Hepatocyte (in vitro differentiated cells): ENCODE results near the gene CHFR. TPM values are rescaled to one million over a fixed set of nuclear protein-coding genes. Genes with fewer than 3 reads are reported as not detected.

ENCODE experiments used
- DNase-seq: peaks from one replicate; pipeline ENCODE4 v3.0.0-alpha.2; 2016; ENCODE audit warnings: low spot score
- H2AFZ ChIP-seq: fragments of 200-600 bp; sonication (generic); 2 replicates; pipeline ENCODE4 v1.6.0; 2016; ENCODE audit warnings: antibody characterized with exemption, mild to moderate bottlenecking
- H3K27ac ChIP-seq: fragments of 200-600 bp; sonication (generic); 2 replicates; pipeline ENCODE4 v1.5.1; 2016; ENCODE audit warnings: mild to moderate bottlenecking
- H3K27me3 ChIP-seq: fragments of 200-600 bp; sonication (generic); 2 replicates; pipeline ENCODE4 v1.6.1; 2016
- H3K36me3 ChIP-seq: fragments of 200-600 bp; sonication (generic); replicated peaks from 2 replicates; pipeline ENCODE4 v1.5.1; 2016; ENCODE audit warnings: low read depth; ENCODE audit not compliant: insufficient read depth
- H3K4me1 ChIP-seq: fragments of 200-600 bp; sonication (generic); 2 replicates; pipeline ENCODE4 v1.5.1; 2016; ENCODE audit warnings: mild to moderate bottlenecking, moderate library complexity; ENCODE audit not compliant: insufficient read depth
- H3K4me2 ChIP-seq: fragments of 200-600 bp; sonication (generic); 2 replicates; pipeline ENCODE4 v1.6.0; 2016
- H3K4me3 ChIP-seq: fragments of 200-600 bp; sonication (generic); 2 replicates; pipeline ENCODE4 v1.5.1; 2016; ENCODE audit warnings: mild to moderate bottlenecking
- H3K79me2 ChIP-seq: fragments of 200-600 bp; sonication (generic); 2 replicates; pipeline ENCODE4 v1.6.0; 2017; ENCODE audit warnings: mild to moderate bottlenecking
- H3K9me2 ChIP-seq: fragments of 200-600 bp; sonication (generic); replicated peaks from 2 replicates; pipeline ENCODE4 v1.6.0; 2017; ENCODE audit warnings: mild to moderate bottlenecking; ENCODE audit not compliant: insufficient read depth
- H3K9me3 ChIP-seq: fragments of 200-600 bp; sonication (generic); 2 replicates; pipeline ENCODE4 v1.5.1; 2016; ENCODE audit warnings: low read depth, mild to moderate bottlenecking
- H4K20me1 ChIP-seq: fragments of 200-600 bp; sonication (generic); 2 replicates; pipeline ENCODE4 v1.6.0; 2016; ENCODE audit warnings: mild to moderate bottlenecking; ENCODE audit not compliant: insufficient read depth, poor library complexity, severe bottlenecking
- EZH2 ChIP-seq: fragments of 200-600 bp; sonication (generic); IDR thresholded peaks from 2 replicates; pipeline ENCODE4 v1.6.1; 2016; ENCODE audit warnings: antibody characterized with exemption, mild to moderate bottlenecking, borderline replicate concordance
- EZH2phosphoT487 ChIP-seq: fragments of 200-600 bp; sonication (generic); IDR thresholded peaks from one replicate; pipeline ENCODE4 v1.6.1; 2018; ENCODE audit warnings: antibody characterized with exemption, mild to moderate bottlenecking, low read depth, moderate library complexity; ENCODE audit not compliant: unreplicated experiment, severe bottlenecking
- WGBS: methylation state at CpG from one replicate; pipeline ENCODE4 v1.1.6; 2016; ENCODE audit warnings: low lambda C conversion rate; ENCODE audit errors: missing lambda C conversion rate; 5-methylcytosine and 5-hydroxymethylcytosine counted together
- polyA plus RNA-seq: library from polyadenylated mRNA; unstranded; fragments of >200 nt; fragmentation: Nextera tagmentation; extraction: Ambion mirVana; gene quantifications from 2 replicates; pipeline ENCODE4 v1.2.1, GENCODE V29; 2016
- total RNA-seq: library from RNA; depleted of rRNA; stranded (reverse); fragments of >200 nt; gene quantifications from 2 replicates; pipeline ENCODE4 v1.2.3, GENCODE V29; 2014
- TF ChIP-seq, protein P1 (sequence below): fragments of 200-600 bp; sonication (generic); IDR thresholded peaks from 2 replicates; pipeline ENCODE4 v1.5.1; 2016; ENCODE audit warnings: antibody characterized with exemption, mild to moderate bottlenecking; ENCODE audit not compliant: poor library complexity

Gene CHFR
- total and polyA plus RNA-seq, 2 experiments from 2014 or later = 33.4 to 36.8 TPM

DNA sequence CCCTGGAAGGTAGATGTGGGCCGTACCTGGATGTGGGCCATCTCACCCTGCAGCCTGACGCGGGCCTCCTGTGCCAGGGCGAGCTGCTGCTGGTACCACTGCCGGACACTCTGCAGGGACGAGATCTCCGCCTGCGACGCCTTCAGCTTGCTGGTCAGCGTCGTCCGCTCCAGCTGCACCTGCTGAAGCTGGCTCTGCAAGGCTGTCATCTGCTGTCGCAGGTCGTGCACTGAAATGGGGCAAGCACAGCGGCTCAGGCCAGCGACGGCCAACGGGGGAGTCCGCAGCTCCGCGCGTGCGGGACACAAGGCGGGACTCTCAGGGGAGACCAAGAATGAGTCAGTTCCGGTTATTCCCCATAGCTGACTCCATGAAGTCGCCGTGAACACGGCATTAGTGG is 85.7 kb downstream of the CHFR start:
- H3K4me3 ChIP-seq = no peak overlapping the region
- 92% methylated on average over 28 of the region's 28 CpGs for WGBS

DNA sequence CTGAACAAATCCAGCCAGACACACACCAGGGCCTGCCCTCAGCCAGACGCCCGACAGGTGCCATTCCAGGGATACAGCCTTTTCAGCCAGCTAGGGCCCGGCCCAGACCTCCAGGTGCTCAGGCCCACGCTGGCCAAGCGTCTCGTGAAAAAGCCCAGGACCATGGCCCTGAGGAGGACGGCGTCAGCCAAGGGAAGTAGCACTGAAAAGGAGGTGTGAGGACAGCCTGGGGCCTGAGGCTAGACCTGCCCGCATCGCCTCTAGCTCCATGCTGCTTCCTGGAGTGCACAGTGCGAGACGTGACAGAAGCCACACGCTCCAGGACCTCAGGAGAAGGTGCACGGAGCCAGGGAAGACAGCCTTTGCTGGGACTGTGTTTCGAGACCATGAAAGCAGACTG is 88.6 kb downstream of the CHFR start:
- WGBS = 98% methylated on average over 15 of the region's 15 CpGs
- Histone ChIP-seq H3K9me2 (no peaks in the 10 kb centered on the region), H3K9me3 (no peaks in the 10 kb centered on the region), H3K79me2 (peaks cover 7% of the 10 kb centered on the region), H3K27me3 (no peaks in the 10 kb centered on the region), H3K36me3 (no peaks in the 10 kb centered on the region), H3K27ac (no peak overlapping the region), H2AFZ (no peak overlapping the region), H4K20me1 (no peaks in the 10 kb centered on the region), H3K4me3 (no peak overlapping the region), H3K4me1 (no peaks in the 10 kb centered on the region), H3K4me2 (no peak overlapping the region)
- DNase-seq = no peak
- TF ChIP-seq, protein P1, sequence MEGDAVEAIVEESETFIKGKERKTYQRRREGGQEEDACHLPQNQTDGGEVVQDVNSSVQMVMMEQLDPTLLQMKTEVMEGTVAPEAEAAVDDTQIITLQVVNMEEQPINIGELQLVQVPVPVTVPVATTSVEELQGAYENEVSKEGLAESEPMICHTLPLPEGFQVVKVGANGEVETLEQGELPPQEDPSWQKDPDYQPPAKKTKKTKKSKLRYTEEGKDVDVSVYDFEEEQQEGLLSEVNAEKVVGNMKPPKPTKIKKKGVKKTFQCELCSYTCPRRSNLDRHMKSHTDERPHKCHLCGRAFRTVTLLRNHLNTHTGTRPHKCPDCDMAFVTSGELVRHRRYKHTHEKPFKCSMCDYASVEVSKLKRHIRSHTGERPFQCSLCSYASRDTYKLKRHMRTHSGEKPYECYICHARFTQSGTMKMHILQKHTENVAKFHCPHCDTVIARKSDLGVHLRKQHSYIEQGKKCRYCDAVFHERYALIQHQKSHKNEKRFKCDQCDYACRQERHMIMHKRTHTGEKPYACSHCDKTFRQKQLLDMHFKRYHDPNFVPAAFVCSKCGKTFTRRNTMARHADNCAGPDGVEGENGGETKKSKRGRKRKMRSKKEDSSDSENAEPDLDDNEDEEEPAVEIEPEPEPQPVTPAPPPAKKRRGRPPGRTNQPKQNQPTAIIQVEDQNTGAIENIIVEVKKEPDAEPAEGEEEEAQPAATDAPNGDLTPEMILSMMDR = no peak
- TF ChIP-seq EZH2phosphoT487 = no peak
- no peak for TF ChIP-seq EZH2

More for the DNA sequence above, 85.7 kb downstream of the CHFR start:
- H4K20me1 ChIP-seq = peaks cover 22% of the 10 kb centered on the region
- H3K9me3 ChIP-seq = no peaks in the 10 kb centered on the region
- DNase-seq = no peak
- H3K27ac ChIP-seq = no peak overlapping the region
- H3K36me3 ChIP-seq = no peaks in the 10 kb centered on the region
- H3K27me3 ChIP-seq = no peaks in the 10 kb centered on the region
- no peak overlapping the region for H2AFZ ChIP-seq
- H3K4me1 ChIP-seq = no peaks in the 10 kb centered on the region
- H3K4me2 ChIP-seq = no peak overlapping the region
- peaks cover 12% of the 10 kb centered on the region for H3K79me2 ChIP-seq
- no peaks in the 10 kb centered on the region for H3K9me2 ChIP-seq
- TF ChIP-seq, protein P1 = no peak

DNA sequence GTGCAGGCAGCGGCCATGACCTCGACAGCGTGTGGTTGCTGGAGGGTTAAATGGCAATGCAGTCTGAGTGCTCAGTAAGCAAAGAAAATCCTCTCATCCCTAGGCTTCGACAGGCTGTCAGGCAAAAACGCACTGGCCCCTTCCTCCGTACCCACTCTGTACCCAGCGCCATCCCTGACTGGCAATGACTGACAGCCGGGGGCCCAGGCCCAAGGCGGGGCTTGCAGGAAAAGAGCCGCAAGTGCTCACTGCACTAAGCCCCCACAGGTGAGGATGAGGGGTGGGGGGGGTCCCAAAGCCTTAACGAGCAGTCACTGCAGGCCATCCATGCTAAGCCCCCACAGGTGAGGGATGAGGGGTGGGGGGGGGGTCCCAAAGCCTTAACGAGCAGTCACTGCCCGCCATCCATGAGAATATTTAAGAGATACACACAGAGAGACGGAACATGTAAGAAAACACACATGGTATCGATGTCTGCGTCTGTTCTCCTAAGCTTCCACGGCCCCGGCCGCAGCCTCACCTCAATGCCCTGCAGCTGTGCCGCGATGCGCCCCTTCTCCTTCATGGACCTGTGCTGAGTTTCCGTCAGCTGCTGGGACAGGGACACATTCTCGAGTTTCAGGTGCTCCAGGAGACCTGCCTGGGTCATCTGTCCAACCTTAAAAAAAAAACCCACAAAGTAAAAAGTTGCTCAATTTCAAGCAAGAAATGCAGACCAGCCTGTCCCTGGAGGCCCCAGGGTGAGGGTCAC is 89.4 kb downstream of the CHFR start:
- WGBS = 98% methylated on average over 22 of the region's 24 CpGs
- no peak for TF ChIP-seq EZH2
- TF ChIP-seq, protein P1 = no peak
- TF ChIP-seq EZH2phosphoT487 = no peak

More for the DNA sequence above, 89.4 kb downstream of the CHFR start:
- no peak for DNase-seq
- no peak overlapping the region for H2AFZ ChIP-seq
- H3K27ac ChIP-seq = no peak overlapping the region
- H3K4me2 ChIP-seq = no peak overlapping the region
- no peaks in the 10 kb centered on the region for H4K20me1 ChIP-seq
- H3K27me3 ChIP-seq = no peaks in the 10 kb centered on the region
- H3K9me3 ChIP-seq = no peaks in the 10 kb centered on the region
- peaks cover 9% of the 10 kb centered on the region for H3K79me2 ChIP-seq
- no peaks in the 10 kb centered on the region for H3K9me2 ChIP-seq
- no peaks in the 10 kb centered on the region for H3K36me3 ChIP-seq
- no peak overlapping the region for H3K4me3 ChIP-seq
- no peaks in the 10 kb centered on the region for H3K4me1 ChIP-seq
